Endodermal cell (in vitro differentiated cells): ENCODE results near the gene NOS2. TPM values are rescaled to one million over a fixed set of nuclear protein-coding genes. Genes with fewer than 3 reads are reported as not detected.

Experiments used
- DNase-seq: peaks from one replicate; pipeline ENCODE4 v3.0.0-alpha.2; 2017
- H3K27ac ChIP-seq: 2 replicates; pipeline ENCODE4 v1.5.1; 2013; ENCODE audit warnings: mild to moderate bottlenecking, low read depth, low read length, moderate library complexity
- H3K27me3 ChIP-seq: 2 replicates; pipeline ENCODE4 v1.6.1; 2013; ENCODE audit warnings: mild to moderate bottlenecking, low read length, moderate library complexity; ENCODE audit not compliant: insufficient read depth, control insufficient read depth, poor library complexity, severe bottlenecking
- H3K36me3 ChIP-seq: 2 replicates; pipeline ENCODE4 v1.7.0; 2013; ENCODE audit warnings: mild to moderate bottlenecking, low read length, moderate library complexity; ENCODE audit not compliant: control insufficient read depth, insufficient read depth
- H3K4me1 ChIP-seq: one replicate; pipeline ENCODE4 v1.7.0; 2013; ENCODE audit warnings: low read length; ENCODE audit not compliant: control insufficient read depth, insufficient read depth
- H3K4me3 ChIP-seq: 2 replicates; pipeline ENCODE4 v1.5.1; 2013; ENCODE audit warnings: mild to moderate bottlenecking, low read length, moderate library complexity
- H3K9ac ChIP-seq: 2 replicates; pipeline ENCODE4 v1.6.1; 2013; ENCODE audit warnings: mild to moderate bottlenecking, low read length, moderate library complexity; ENCODE audit not compliant: poor library complexity, severe bottlenecking; ENCODE audit errors: extremely low read depth
- H3K9me3 ChIP-seq: 2 replicates; pipeline ENCODE4 v1.6.1; 2013; ENCODE audit warnings: mild to moderate bottlenecking, low read length, moderate library complexity; ENCODE audit not compliant: control insufficient read depth
- H3K27ac Mint-ChIP-seq: 2 replicates; pipeline ENCODE4 v1.8.0; 2020; ENCODE audit warnings: mixed read lengths
- H3K27me3 Mint-ChIP-seq: 2 replicates; pipeline ENCODE4 v1.8.0; 2021; ENCODE audit warnings: mild to moderate bottlenecking, mixed read lengths; ENCODE audit not compliant: insufficient read depth
- H3K36me3 Mint-ChIP-seq: 2 replicates; pipeline ENCODE4 v1.8.0; 2020; ENCODE audit warnings: low read depth, mixed read lengths
- H3K4me1 Mint-ChIP-seq: 2 replicates; pipeline ENCODE4 v1.8.0; 2020; ENCODE audit warnings: mixed read lengths
- H3K4me3 Mint-ChIP-seq: 2 replicates; pipeline ENCODE4 v1.8.0; 2020; ENCODE audit warnings: mild to moderate bottlenecking, moderate library complexity, mixed read lengths
- H3K9me3 Mint-ChIP-seq: 2 replicates; pipeline ENCODE4 v1.8.0; 2020; ENCODE audit warnings: mild to moderate bottlenecking, mixed read lengths
- CTCF ChIP-seq: fragments of 200-600 bp; sonication (generic); conservative IDR thresholded peaks from 2 replicates; pipeline ENCODE4 v1.5.0; 2021; ENCODE audit warnings: antibody characterized with exemption, mild to moderate bottlenecking
- WGBS, 2 experiments: methylation state at CpG; one replicate each; pipeline versions ENCODE4 v1.1.5 to v1.1.7; 2013; ENCODE audit warnings: missing lambda C conversion rate in 2 of 2, mixed read lengths in 1 of 2; ENCODE audit not compliant: insufficient coverage in 1 of 2, insufficient read length in 1 of 2; 5-methylcytosine and 5-hydroxymethylcytosine counted together
- total RNA-seq, 2 donors: library from RNA; stranded (reverse); fragmentation: NEBNext Ultra II Directional in 1 of 2; extraction: Animal tissue kit (Norgen Biotek cat#: 25700) in 1 of 2; gene quantifications; 2 replicates in 1 of 2; 3 replicates in 1 of 2; pipeline ENCODE4 v1.2.1, GENCODE V29; 2021

Gene NOS2
- total RNA-seq, 2 donors from 2014 or later: 0.26 to 0.62 TPM

- no peaks in the 10 kb centered on the region for H3K27me3 ChIP-seq
- H3K9me3 ChIP-seq: no peaks in the 10 kb centered on the region
- H3K36me3 ChIP-seq: no peaks in the 10 kb centered on the region
- no peak overlapping the region for H3K27ac ChIP-seq
- Mint-ChIP-seq H3K4me3 (no peak overlapping the region), H3K27me3 (no peaks in the 10 kb centered on the region), H3K4me1 (no peaks in the 10 kb centered on the region), H3K9me3 (no peaks in the 10 kb centered on the region), H3K27ac (no peak overlapping the region), H3K36me3 (no peaks in the 10 kb centered on the region)
- no peak overlapping the region for H3K9ac ChIP-seq
- 94 to 98% methylated on average over 7 of the region's 7 CpGs for WGBS, 2 experiments
- TF ChIP-seq CTCF: no peak
- no peak overlapping the region for H3K4me3 ChIP-seq
- DNase-seq: no peak
- H3K4me1 ChIP-seq: no peaks in the 10 kb centered on the region
Observed at GRCh38 chr17:27782791-27783206, 17.5 kb downstream of the NOS2 start.

- Histone ChIP-seq H3K4me1 (no peaks in the 10 kb centered on the region), H3K4me3 (no peak overlapping the region), H3K9me3 (no peaks in the 10 kb centered on the region), H3K9ac (no peak overlapping the region), H3K36me3 (no peaks in the 10 kb centered on the region), H3K27me3 (no peaks in the 10 kb centered on the region), H3K27ac (no peak overlapping the region)
- WGBS, 2 experiments: 90 to 91% methylated on average over 20 of the region's 20 CpGs
- Mint-ChIP-seq H3K36me3 (no peaks in the 10 kb centered on the region), H3K4me3 (no peak overlapping the region), H3K4me1 (no peaks in the 10 kb centered on the region), H3K27me3 (no peaks in the 10 kb centered on the region), H3K9me3 (no peaks in the 10 kb centered on the region), H3K27ac (no peak overlapping the region)
- no peak for TF ChIP-seq CTCF
- DNase-seq: no peak
Observed at GRCh38 chr17:27780828-27781404, 19.4 kb downstream of the NOS2 start.

GRCh38 chr17:27780092-27780827, 20.1 kb downstream of the NOS2 start:
- 87 to 88% methylated on average over 4 to 8 of the region's 8 CpGs for WGBS, 2 experiments
- no peak for DNase-seq
- H3K9me3 Mint-ChIP-seq: no peaks in the 10 kb centered on the region
- Histone ChIP-seq H3K36me3 (no peaks in the 10 kb centered on the region), H3K27ac (no peak overlapping the region), H3K27me3 (no peaks in the 10 kb centered on the region), H3K9me3 (no peaks in the 10 kb centered on the region), H3K4me1 (no peaks in the 10 kb centered on the region), H3K4me3 (no peak overlapping the region), H3K9ac (no peak overlapping the region)
- H3K4me1 Mint-ChIP-seq: no peaks in the 10 kb centered on the region
- no peak overlapping the region for H3K4me3 Mint-ChIP-seq
- no peak overlapping the region for H3K27ac Mint-ChIP-seq
- H3K36me3 Mint-ChIP-seq: no peaks in the 10 kb centered on the region
- TF ChIP-seq CTCF: no peak
- no peaks in the 10 kb centered on the region for H3K27me3 Mint-ChIP-seq
